Measurements from ENCODE around the gene TRMO. TPM values are rescaled to one million over a fixed set of nuclear protein-coding genes. Genes with fewer than 3 reads are reported as not detected.

The TRMO gene
- total RNA-seq, 1 donor from 2014 or later: 12.7 TPM

- H3K27me3 Mint-ChIP-seq (ENCODE audit: low read depth): no peaks in the 10 kb centered on the region
Observed at GRCh38 chr9:97918611-97919010, 3.7 kb downstream of the TRMO start.

GRCh38 chr9:97911970-97912369, 10.3 kb downstream of the TRMO start:
- H3K27me3 Mint-ChIP-seq (ENCODE audit: low read depth): no peaks in the 10 kb centered on the region
- no peaks in the 10 kb centered on the region for H3K9me3 Mint-ChIP-seq
- no peak overlapping the region for H3K4me3 Mint-ChIP-seq
- no peak for DNase-seq (ENCODE audit: low spot score in 2 of 2, unreplicated experiment in 2 of 2)
- no peak for TF ChIP-seq CTCF (IDR thresholded peaks at IDR 0.05; ENCODE audit: unreplicated experiment)
- H3K4me1 Mint-ChIP-seq: no peaks in the 10 kb centered on the region
- no peak overlapping the region for H3K27ac Mint-ChIP-seq
- H3K36me3 Mint-ChIP-seq: peaks cover 20% of the 10 kb centered on the region

More at GRCh38 chr9:97918611-97919010, 3.7 kb downstream of the TRMO start:
- peaks cover 3% of the 10 kb centered on the region for H3K36me3 Mint-ChIP-seq
- H3K27ac Mint-ChIP-seq: no peak overlapping the region
- TF ChIP-seq CTCF (IDR thresholded peaks at IDR 0.05; ENCODE audit: unreplicated experiment): no peak
- no peaks in the 10 kb centered on the region for H3K9me3 Mint-ChIP-seq
- DNase-seq (ENCODE audit: low spot score in 2 of 2, unreplicated experiment in 2 of 2): no peak
- H3K4me3 Mint-ChIP-seq: no peak overlapping the region
- peaks cover 18% of the 10 kb centered on the region for H3K4me1 Mint-ChIP-seq

GRCh38 chr9:97911528-97911927, 10.8 kb downstream of the TRMO start:
- H3K27me3 Mint-ChIP-seq (ENCODE audit: low read depth): no peaks in the 10 kb centered on the region
- no peak overlapping the region for H3K27ac Mint-ChIP-seq
- no peak for TF ChIP-seq CTCF (IDR thresholded peaks at IDR 0.05; ENCODE audit: unreplicated experiment)
- H3K4me3 Mint-ChIP-seq: no peak overlapping the region
- H3K4me1 Mint-ChIP-seq: no peaks in the 10 kb centered on the region
- H3K36me3 Mint-ChIP-seq: peaks cover 20% of the 10 kb centered on the region
- DNase-seq (ENCODE audit: low spot score in 2 of 2, unreplicated experiment in 2 of 2): no peak
- H3K9me3 Mint-ChIP-seq: no peaks in the 10 kb centered on the region

GRCh38 chr9:97910357-97910756, 11.9 kb downstream of the TRMO start:
- peaks cover 21% of the 10 kb centered on the region for H3K36me3 Mint-ChIP-seq
- TF ChIP-seq CTCF (IDR thresholded peaks at IDR 0.05; ENCODE audit: unreplicated experiment): no peak
- DNase-seq (ENCODE audit: low spot score in 2 of 2, unreplicated experiment in 2 of 2): no peak
- no peaks in the 10 kb centered on the region for H3K9me3 Mint-ChIP-seq
- H3K27me3 Mint-ChIP-seq (ENCODE audit: low read depth): no peaks in the 10 kb centered on the region
- no peak overlapping the region for H3K27ac Mint-ChIP-seq
- H3K4me3 Mint-ChIP-seq: no peak overlapping the region
- H3K4me1 Mint-ChIP-seq: no peaks in the 10 kb centered on the region

GRCh38 chr9:97908705-97909104, 13.6 kb downstream of the TRMO start:
- Mint-ChIP-seq H3K36me3 (peaks cover 26% of the 10 kb centered on the region), H3K27me3 (ENCODE audit: low read depth) (no peaks in the 10 kb centered on the region), H3K9me3 (no peaks in the 10 kb centered on the region), H3K27ac (no peak overlapping the region), H3K4me1 (no peaks in the 10 kb centered on the region), H3K4me3 (no peak overlapping the region)
- DNase-seq (ENCODE audit: low spot score in 2 of 2, unreplicated experiment in 2 of 2): no peak
- TF ChIP-seq CTCF (IDR thresholded peaks at IDR 0.05; ENCODE audit: unreplicated experiment): no peak

- H3K27me3 Mint-ChIP-seq (ENCODE audit: low read depth): no peaks in the 10 kb centered on the region
- H3K36me3 Mint-ChIP-seq: peaks cover 23% of the 10 kb centered on the region
- no peak overlapping the region for H3K4me3 Mint-ChIP-seq
- no peak for TF ChIP-seq CTCF (IDR thresholded peaks at IDR 0.05; ENCODE audit: unreplicated experiment)
- no peaks in the 10 kb centered on the region for H3K9me3 Mint-ChIP-seq
- H3K4me1 Mint-ChIP-seq: no peaks in the 10 kb centered on the region
- H3K27ac Mint-ChIP-seq: no peak overlapping the region
- DNase-seq (ENCODE audit: low spot score in 2 of 2, unreplicated experiment in 2 of 2): no peak
Observed at GRCh38 chr9:97907632-97908031, 14.7 kb downstream of the TRMO start.
